Chondrocyte (in vitro differentiated cells): ENCODE data around the gene ANKRD33. TPM values are rescaled to one million over a fixed set of nuclear protein-coding genes. Genes with fewer than 3 reads are reported as not detected.
A peak's percentile ranks its signal among the peaks of the same experiment; 100 is the strongest.

ENCODE experiments used
- DNase-seq: peaks from one replicate; pipeline ENCODE4 v3.0.0; 2021; ENCODE audit warnings: mixed read lengths, low spot score
- H3K27ac Mint-ChIP-seq: one replicate; pipeline ENCODE4 v1.8.0; 2021; ENCODE audit warnings: mild to moderate bottlenecking, moderate library complexity, mixed read lengths; ENCODE audit not compliant: unreplicated experiment
- H3K27me3 Mint-ChIP-seq: 2 replicates; pipeline ENCODE4 v1.8.0; 2021; ENCODE audit warnings: low read depth, mixed read lengths
- H3K36me3 Mint-ChIP-seq: 2 replicates; pipeline ENCODE4 v1.8.0; 2021; ENCODE audit warnings: low read depth, mixed read lengths
- H3K4me1 Mint-ChIP-seq: 2 replicates; pipeline ENCODE4 v1.8.0; 2021; ENCODE audit warnings: low read depth, mild to moderate bottlenecking, mixed read lengths
- H3K4me3 Mint-ChIP-seq: one replicate; pipeline ENCODE4 v1.8.0; 2021; ENCODE audit warnings: mild to moderate bottlenecking, moderate library complexity, mixed read lengths; ENCODE audit not compliant: unreplicated experiment
- H3K9me3 Mint-ChIP-seq: 2 replicates; pipeline ENCODE4 v1.8.0; 2021; ENCODE audit warnings: low read depth, mixed read lengths
- CTCF ChIP-seq: fragments of 200-600 bp; sonication (generic); IDR thresholded peaks from 2 replicates; pipeline ENCODE4 v1.5.0; 2021; ENCODE audit warnings: antibody characterized with exemption, mild to moderate bottlenecking, moderate library complexity
- total RNA-seq: library from RNA; stranded (reverse); gene quantifications from 3 replicates; pipeline ENCODE4 v1.2.1, GENCODE V29; 2021

The ANKRD33 gene
- total RNA-seq, 1 donor from 2014 or later: not detected

GRCh38 chr12:51844854-51845253 lies 43.0 kb upstream of the ANKRD33 start:
- no peak for DNase-seq
- Mint-ChIP-seq H3K9me3 (no peaks in the 10 kb centered on the region), H3K4me3 (no peak overlapping the region), H3K27ac (no peak overlapping the region), H3K36me3 (no peaks in the 10 kb centered on the region), H3K27me3 (peaks cover 33% of the 10 kb centered on the region), H3K4me1 (peaks cover 6% of the 10 kb centered on the region)
- no peak for TF ChIP-seq CTCF

GRCh38 chr12:51845482-51845881 lies 42.4 kb upstream of the ANKRD33 start:
- no peak for TF ChIP-seq CTCF
- no peak overlapping the region for H3K4me3 Mint-ChIP-seq
- peaks cover 32% of the 10 kb centered on the region for H3K27me3 Mint-ChIP-seq
- no peaks in the 10 kb centered on the region for H3K9me3 Mint-ChIP-seq
- no peaks in the 10 kb centered on the region for H3K36me3 Mint-ChIP-seq
- no peak for DNase-seq
- H3K27ac Mint-ChIP-seq: no peak overlapping the region
- peaks cover 6% of the 10 kb centered on the region for H3K4me1 Mint-ChIP-seq

GRCh38 chr12:51846271-51846691 lies 41.6 kb upstream of the ANKRD33 start:
- H3K4me3 Mint-ChIP-seq: peak overlapping the region; percentile 63
- no peaks in the 10 kb centered on the region for H3K9me3 Mint-ChIP-seq
- peaks cover 6% of the 10 kb centered on the region for H3K4me1 Mint-ChIP-seq
- TF ChIP-seq CTCF: no peak
- no peaks in the 10 kb centered on the region for H3K36me3 Mint-ChIP-seq
- no peak overlapping the region for H3K27ac Mint-ChIP-seq
- DNase-seq: no peak
- peaks cover 32% of the 10 kb centered on the region for H3K27me3 Mint-ChIP-seq

GRCh38 chr12:51846911-51847642 lies 40.8 kb upstream of the ANKRD33 start:
- Mint-ChIP-seq H3K27me3 (peaks cover 26% of the 10 kb centered on the region), H3K4me3 (peak overlapping the region; percentile 63), H3K4me1 (peaks cover 6% of the 10 kb centered on the region), H3K9me3 (no peaks in the 10 kb centered on the region), H3K36me3 (no peaks in the 10 kb centered on the region), H3K27ac (no peak overlapping the region)
- DNase-seq: no peak
- TF ChIP-seq CTCF: no peak

GRCh38 chr12:51847643-51848325 lies 40.1 kb upstream of the ANKRD33 start:
- H3K4me3 Mint-ChIP-seq: peak overlapping the region; percentile 61
- peaks cover 31% of the 10 kb centered on the region for H3K27me3 Mint-ChIP-seq
- H3K36me3 Mint-ChIP-seq: no peaks in the 10 kb centered on the region
- no peak overlapping the region for H3K27ac Mint-ChIP-seq
- H3K4me1 Mint-ChIP-seq: peaks cover 6% of the 10 kb centered on the region
- H3K9me3 Mint-ChIP-seq: no peaks in the 10 kb centered on the region
- no peak for DNase-seq
- TF ChIP-seq CTCF: no peak
